BLaER1 treated with 17β-estradiol and CSF1 and Interleukin-3, amounts not matched to agents 10 nM and 100 nM (cell line): ENCODE results near the gene STAMBPL1.

Experiments used
- H3K27ac ChIP-seq, 11 experiments: shearing (Covaris generic); formaldehyde crosslinking; 2 replicates each; pipeline ENCODE4 v1.8.1; 2022
- H3K27me3 ChIP-seq, 11 experiments: shearing (Covaris generic); formaldehyde crosslinking; 2 replicates each; pipeline ENCODE4 v1.8.1; 2022
- H3K36me3 ChIP-seq, 11 experiments: shearing (Covaris generic); formaldehyde crosslinking; 2 replicates each; pipeline ENCODE4 v1.8.1; 2022
- H3K4me1 ChIP-seq, 10 experiments: shearing (Covaris generic); formaldehyde crosslinking; 2 replicates each; pipeline ENCODE4 v1.8.1; 2022
- H3K4me2 ChIP-seq, 11 experiments: shearing (Covaris generic); formaldehyde crosslinking; 2 replicates each; pipeline ENCODE4 v1.8.1; 2022
- H3K4me3 ChIP-seq, 10 experiments: shearing (Covaris generic); formaldehyde crosslinking; 2 replicates each; pipeline ENCODE4 v1.8.1; 2022
- H3K9ac ChIP-seq, 11 experiments: shearing (Covaris generic); formaldehyde crosslinking; 2 replicates each; pipeline ENCODE4 v1.8.1; 2022
- H3K9me3 ChIP-seq, 11 experiments: shearing (Covaris generic); formaldehyde crosslinking; replicated peaks in 1 of 11; 2 replicates each; pipeline ENCODE4 v1.8.1; 2022
- H4K20me1 ChIP-seq, 11 experiments: shearing (Covaris generic); formaldehyde crosslinking; 2 replicates each; pipeline ENCODE4 v1.8.1; 2022
- Cebpa-rat ChIP-seq, 11 experiments: shearing (Covaris generic); IDR thresholded peaks; 2 replicates each; pipeline ENCODE4 v1.8.1; 2022

Gene STAMBPL1

GRCh38 chr10:88932539-88933256 lies 52.7 kb downstream of the STAMBPL1 start:
- TF ChIP-seq Cebpa-rat (IDR thresholded peaks at IDR 0.05) = no peak
- no peaks in the 10 kb centered on the region for H3K9me3 ChIP-seq
- H3K36me3 ChIP-seq = peaks cover 0 to 15% (median 0%) of the 10 kb centered on the region in 11 experiments; a peak in 4 of 22 replicates
- no peaks in the 10 kb centered on the region for H4K20me1 ChIP-seq
- H3K4me1 ChIP-seq = peaks cover 0 to 10% (median 5%) of the 10 kb centered on the region in 10 experiments; a peak in 16 of 20 replicates
- H3K27ac ChIP-seq = no peak overlapping the region
- H3K4me2 ChIP-seq = peak overlapping the region in 1 of 11 experiments; percentile 10; a peak in 1 of 22 replicates
- no peak overlapping the region for H3K9ac ChIP-seq
- no peak overlapping the region for H3K4me3 ChIP-seq
- no peaks in the 10 kb centered on the region for H3K27me3 ChIP-seq

- Histone ChIP-seq H4K20me1 (no peaks in the 10 kb centered on the region), H3K9ac (no peak overlapping the region), H3K4me1 (peaks cover 0 to 10% (median 5%) of the 10 kb centered on the region in 10 experiments; a peak in 16 of 20 replicates), H3K4me2 (no peak overlapping the region), H3K4me3 (no peak overlapping the region), H3K36me3 (peaks cover 0 to 23% (median 0%) of the 10 kb centered on the region in 11 experiments; a peak in 4 of 22 replicates), H3K27ac (no peak overlapping the region), H3K9me3 (no peaks in the 10 kb centered on the region), H3K27me3 (no peaks in the 10 kb centered on the region)
- TF ChIP-seq Cebpa-rat (IDR thresholded peaks at IDR 0.05) = no peak
Measured at GRCh38 chr10:88933564-88933963, 53.5 kb downstream of the STAMBPL1 start.

GRCh38 chr10:88934900-88935672 lies 55.0 kb downstream of the STAMBPL1 start:
- Histone ChIP-seq H3K36me3 (peaks cover 0 to 38% (median 0%) of the 10 kb centered on the region in 11 experiments; a peak in 4 of 22 replicates), H3K4me2 (peak overlapping the region; percentile 7 to 66 (median 36); a peak in 15 of 22 replicates), H3K4me1 (peaks cover 0 to 10% (median 5%) of the 10 kb centered on the region in 10 experiments; a peak in 16 of 20 replicates), H3K27ac (no peak overlapping the region), H3K27me3 (peaks cover 0 to 10% (median 0%) of the 10 kb centered on the region in 11 experiments; a peak in 3 of 22 replicates), H4K20me1 (no peaks in the 10 kb centered on the region), H3K9ac (peak overlapping the region in 1 of 11 experiments; percentile 9; a peak in 2 of 22 replicates), H3K4me3 (no peak overlapping the region), H3K9me3 (no peaks in the 10 kb centered on the region)
- no peak for TF ChIP-seq Cebpa-rat (IDR thresholded peaks at IDR 0.05)

- H3K4me1 ChIP-seq = peaks cover 0 to 10% (median 5%) of the 10 kb centered on the region in 10 experiments; a peak in 16 of 20 replicates
- H3K36me3 ChIP-seq = peaks cover 0 to 53% (median 0%) of the 10 kb centered on the region in 11 experiments; a peak in 4 of 22 replicates
- H4K20me1 ChIP-seq = no peaks in the 10 kb centered on the region
- no peaks in the 10 kb centered on the region for H3K9me3 ChIP-seq
- H3K27me3 ChIP-seq = peaks cover 0 to 26% (median 0%) of the 10 kb centered on the region in 11 experiments; a peak in 4 of 22 replicates
- TF ChIP-seq Cebpa-rat (IDR thresholded peaks at IDR 0.05) = no peak
- no peak overlapping the region for H3K4me3 ChIP-seq
- H3K9ac ChIP-seq = no peak overlapping the region
- no peak overlapping the region for H3K4me2 ChIP-seq
- no peak overlapping the region for H3K27ac ChIP-seq
Measured at GRCh38 chr10:88936656-88937055, 56.6 kb downstream of the STAMBPL1 start.

GRCh38 chr10:88938039-88938438 lies 58.0 kb downstream of the STAMBPL1 start:
- no peak for TF ChIP-seq Cebpa-rat (IDR thresholded peaks at IDR 0.05)
- Histone ChIP-seq H4K20me1 (no peaks in the 10 kb centered on the region), H3K4me3 (no peak overlapping the region), H3K4me2 (no peak overlapping the region), H3K4me1 (peaks cover 0 to 9% (median 5%) of the 10 kb centered on the region in 10 experiments; a peak in 16 of 20 replicates), H3K36me3 (peaks cover 0 to 67% (median 0%) of the 10 kb centered on the region in 11 experiments; a peak in 4 of 22 replicates), H3K27ac (no peak overlapping the region), H3K9ac (no peak overlapping the region), H3K27me3 (peaks cover 0 to 40% (median 0%) of the 10 kb centered on the region in 11 experiments; a peak in 4 of 22 replicates), H3K9me3 (no peaks in the 10 kb centered on the region)

- Histone ChIP-seq H3K9me3 (no peaks in the 10 kb centered on the region), H3K36me3 (peaks cover 0 to 74% (median 0%) of the 10 kb centered on the region in 11 experiments; a peak in 4 of 22 replicates), H3K27me3 (peaks cover 0 to 47% (median 0%) of the 10 kb centered on the region in 11 experiments; a peak in 4 of 22 replicates), H4K20me1 (peaks cover 0 to 3% (median 0%) of the 10 kb centered on the region in 11 experiments; a peak in 1 of 22 replicates), H3K4me3 (no peak overlapping the region), H3K9ac (no peak overlapping the region), H3K4me1 (peaks cover 0 to 12% (median 6%) of the 10 kb centered on the region in 10 experiments; a peak in 16 of 20 replicates), H3K4me2 (no peak overlapping the region), H3K27ac (no peak overlapping the region)
- TF ChIP-seq Cebpa-rat (IDR thresholded peaks at IDR 0.05) = no peak
Measured at GRCh38 chr10:88938938-88939337, 58.9 kb downstream of the STAMBPL1 start.

- Histone ChIP-seq H3K27me3 (peaks cover 0 to 52% (median 0%) of the 10 kb centered on the region in 11 experiments; a peak in 4 of 22 replicates), H3K9ac (no peak overlapping the region), H3K9me3 (no peaks in the 10 kb centered on the region), H3K4me1 (peaks cover 17 to 24% (median 21%) of the 10 kb centered on the region in 10 experiments), H3K4me2 (no peak overlapping the region), H4K20me1 (peaks cover 0 to 14% (median 0%) of the 10 kb centered on the region in 11 experiments; a peak in 2 of 22 replicates), H3K36me3 (peaks cover 0 to 75% (median 0%) of the 10 kb centered on the region in 11 experiments; a peak in 4 of 22 replicates), H3K27ac (no peak overlapping the region), H3K4me3 (no peak overlapping the region)
- no peak for TF ChIP-seq Cebpa-rat (IDR thresholded peaks at IDR 0.05)
Measured at GRCh38 chr10:88941026-88941425, 61.0 kb downstream of the STAMBPL1 start.

- no peak overlapping the region for H3K4me3 ChIP-seq
- no peak for TF ChIP-seq Cebpa-rat (IDR thresholded peaks at IDR 0.05)
- no peaks in the 10 kb centered on the region for H3K9me3 ChIP-seq
- peak overlapping the region in 6 of 11 experiments; percentile 10 to 87 (median 78); a peak in 10 of 22 replicates for H3K4me2 ChIP-seq
- no peak overlapping the region for H3K9ac ChIP-seq
- peaks cover 0 to 22% (median 0%) of the 10 kb centered on the region in 11 experiments; a peak in 2 of 22 replicates for H4K20me1 ChIP-seq
- H3K36me3 ChIP-seq = peaks cover 0 to 55% (median 0%) of the 10 kb centered on the region in 11 experiments; a peak in 4 of 22 replicates
- H3K27me3 ChIP-seq = peaks cover 0 to 54% (median 0%) of the 10 kb centered on the region in 11 experiments; a peak in 4 of 22 replicates
- peaks cover 17 to 32% (median 21%) of the 10 kb centered on the region in 10 experiments for H3K4me1 ChIP-seq
- H3K27ac ChIP-seq = no peak overlapping the region
Measured at GRCh38 chr10:88943778-88944177, 63.7 kb downstream of the STAMBPL1 start.
